MM.1S (cell line): ENCODE measurements around the gene DMTF1.

Source experiments
- DNase-seq: peaks from one replicate; pipeline ENCODE4 v3.0.0-alpha.2; 2015
- H2AFZ ChIP-seq: fragments of 300-600 bp; sonication (generic); 2 replicates; pipeline ENCODE4 v1.6.0; 2016; ENCODE audit warnings: antibody characterized with exemption, low read length
- H3F3A ChIP-seq: fragments of 300-600 bp; sonication (generic); 2 replicates; pipeline ENCODE4 v1.6.1; 2016; ENCODE audit warnings: mild to moderate bottlenecking, antibody characterized with exemption, low read length, moderate library complexity, mixed read lengths; ENCODE audit not compliant: insufficient read depth
- H3K27ac ChIP-seq: fragments of 300-600 bp; sonication (generic); 2 replicates; pipeline ENCODE4 v1.5.1; 2016; ENCODE audit warnings: mild to moderate bottlenecking, low read length
- H3K27me3 ChIP-seq: fragments of 300-600 bp; sonication (generic); replicated peaks from 2 replicates; pipeline ENCODE4 v1.6.0; 2016; ENCODE audit warnings: low read length; ENCODE audit not compliant: insufficient read depth
- H3K36me3 ChIP-seq: fragments of 300-600 bp; sonication (generic); replicated peaks from 2 replicates; pipeline ENCODE4 v1.6.1; 2016; ENCODE audit warnings: mild to moderate bottlenecking, low read length, mixed read lengths; ENCODE audit not compliant: insufficient read depth
- H3K4me1 ChIP-seq: fragments of 300-600 bp; sonication (generic); 2 replicates; pipeline ENCODE4 v1.6.1; 2016; ENCODE audit warnings: low read length, mixed read lengths
- H3K4me2 ChIP-seq: fragments of 300-600 bp; sonication (generic); 2 replicates; pipeline ENCODE4 v1.6.0; 2016; ENCODE audit warnings: low read depth, low read length
- H3K4me3 ChIP-seq: fragments of 300-600 bp; sonication (generic); 2 replicates; pipeline ENCODE4 v1.5.1; 2016; ENCODE audit warnings: low read length, mixed read lengths
- H3K79me2 ChIP-seq: fragments of 300-600 bp; sonication (generic); 2 replicates; pipeline ENCODE4 v1.6.1; 2016; ENCODE audit warnings: mixed run types, low read length, mixed read lengths
- H3K9ac ChIP-seq: fragments of 300-600 bp; sonication (generic); 2 replicates; pipeline ENCODE4 v1.6.1; 2016; ENCODE audit warnings: low read length, mixed read lengths
- H3K9me2 ChIP-seq: fragments of 300-600 bp; sonication (generic); replicated peaks from 2 replicates; pipeline ENCODE4 v1.6.1; 2016; ENCODE audit warnings: mild to moderate bottlenecking, low read length, mixed read lengths; ENCODE audit not compliant: insufficient read depth
- H3K9me3 ChIP-seq: fragments of 300-600 bp; sonication (generic); replicated peaks from 2 replicates; pipeline ENCODE4 v1.6.1; 2016; ENCODE audit warnings: mild to moderate bottlenecking, low read length, mixed read lengths; ENCODE audit not compliant: insufficient read depth
- H4K20me1 ChIP-seq: fragments of 300-600 bp; sonication (generic); 2 replicates; pipeline ENCODE4 v1.6.1; 2016; ENCODE audit warnings: mild to moderate bottlenecking, low read length, moderate library complexity, mixed read lengths; ENCODE audit not compliant: insufficient read depth
- EZH2 ChIP-seq: fragments of 300-600 bp; sonication (generic); optimal IDR thresholded peaks from 2 replicates; pipeline ENCODE3; 2017; ENCODE audit warnings: low read depth, mild to moderate bottlenecking, antibody characterized with exemption, low read length, mixed read lengths
- EZH2phosphoT487 ChIP-seq: fragments of 300-600 bp; sonication (generic); IDR thresholded peaks from 2 replicates; pipeline ENCODE4 v1.6.1; 2018; ENCODE audit warnings: antibody characterized with exemption, low read length
- TF ChIP-seq, protein P1 (sequence below): fragments of 300-600 bp; sonication (generic); IDR thresholded peaks from 2 replicates; pipeline ENCODE4 v1.5.1; 2016; ENCODE audit warnings: antibody characterized with exemption, low read length, mixed read lengths

The DMTF1 gene

GRCh38 chr7:87128861-87129267, 23.4 kb upstream of the DMTF1 start:
- no peak overlapping the region for H3K4me3 ChIP-seq
- TF ChIP-seq, protein P1, sequence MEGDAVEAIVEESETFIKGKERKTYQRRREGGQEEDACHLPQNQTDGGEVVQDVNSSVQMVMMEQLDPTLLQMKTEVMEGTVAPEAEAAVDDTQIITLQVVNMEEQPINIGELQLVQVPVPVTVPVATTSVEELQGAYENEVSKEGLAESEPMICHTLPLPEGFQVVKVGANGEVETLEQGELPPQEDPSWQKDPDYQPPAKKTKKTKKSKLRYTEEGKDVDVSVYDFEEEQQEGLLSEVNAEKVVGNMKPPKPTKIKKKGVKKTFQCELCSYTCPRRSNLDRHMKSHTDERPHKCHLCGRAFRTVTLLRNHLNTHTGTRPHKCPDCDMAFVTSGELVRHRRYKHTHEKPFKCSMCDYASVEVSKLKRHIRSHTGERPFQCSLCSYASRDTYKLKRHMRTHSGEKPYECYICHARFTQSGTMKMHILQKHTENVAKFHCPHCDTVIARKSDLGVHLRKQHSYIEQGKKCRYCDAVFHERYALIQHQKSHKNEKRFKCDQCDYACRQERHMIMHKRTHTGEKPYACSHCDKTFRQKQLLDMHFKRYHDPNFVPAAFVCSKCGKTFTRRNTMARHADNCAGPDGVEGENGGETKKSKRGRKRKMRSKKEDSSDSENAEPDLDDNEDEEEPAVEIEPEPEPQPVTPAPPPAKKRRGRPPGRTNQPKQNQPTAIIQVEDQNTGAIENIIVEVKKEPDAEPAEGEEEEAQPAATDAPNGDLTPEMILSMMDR, result no peak
- TF ChIP-seq EZH2phosphoT487 (no peak), EZH2 (no peak)
- H3K27me3 ChIP-seq, result peaks cover 45% of the 10 kb centered on the region
- H3K4me2 ChIP-seq, result no peak overlapping the region
- no peak overlapping the region for H3K9ac ChIP-seq
- peaks cover 6% of the 10 kb centered on the region for H3F3A ChIP-seq
- no peaks in the 10 kb centered on the region for H3K9me3 ChIP-seq
- DNase-seq, result no peak
- H3K36me3 ChIP-seq, result no peaks in the 10 kb centered on the region
- no peak overlapping the region for H2AFZ ChIP-seq
- no peak overlapping the region for H3K27ac ChIP-seq
- no peaks in the 10 kb centered on the region for H4K20me1 ChIP-seq
- H3K4me1 ChIP-seq, result peaks cover 16% of the 10 kb centered on the region
- H3K79me2 ChIP-seq, result no peaks in the 10 kb centered on the region
- no peaks in the 10 kb centered on the region for H3K9me2 ChIP-seq

GRCh38 chr7:87129332-87129731, 22.9 kb upstream of the DMTF1 start:
- Histone ChIP-seq H3K27me3 (peaks cover 45% of the 10 kb centered on the region), H3K27ac (no peak overlapping the region), H3K79me2 (no peaks in the 10 kb centered on the region), H3K9ac (no peak overlapping the region), H3K9me3 (no peaks in the 10 kb centered on the region), H3F3A (peaks cover 6% of the 10 kb centered on the region), H3K9me2 (no peaks in the 10 kb centered on the region), H3K36me3 (no peaks in the 10 kb centered on the region), H2AFZ (no peak overlapping the region), H3K4me1 (peaks cover 16% of the 10 kb centered on the region), H3K4me3 (no peak overlapping the region), H3K4me2 (peak overlapping the region; percentile 12; the same call in 1 of the 2 replicates), H4K20me1 (no peaks in the 10 kb centered on the region)
- no peak for TF ChIP-seq EZH2
- TF ChIP-seq EZH2phosphoT487, result no peak
- TF ChIP-seq, protein P1, result no peak
- no peak for DNase-seq

GRCh38 chr7:87129848-87130247, 22.4 kb upstream of the DMTF1 start:
- H3K27me3 ChIP-seq, result peaks cover 45% of the 10 kb centered on the region
- H3K79me2 ChIP-seq, result no peaks in the 10 kb centered on the region
- DNase-seq, result peak; percentile 55
- H3K4me2 ChIP-seq, result peak overlapping the region; percentile 12; the same call in 1 of the 2 replicates
- TF ChIP-seq EZH2 (no peak), EZH2phosphoT487 (no peak)
- TF ChIP-seq, protein P1, result no peak
- no peak overlapping the region for H3K9ac ChIP-seq
- no peaks in the 10 kb centered on the region for H3K36me3 ChIP-seq
- H3K9me2 ChIP-seq, result no peaks in the 10 kb centered on the region
- peaks cover 16% of the 10 kb centered on the region for H3K4me1 ChIP-seq
- no peaks in the 10 kb centered on the region for H4K20me1 ChIP-seq
- no peaks in the 10 kb centered on the region for H3K9me3 ChIP-seq
- H3K27ac ChIP-seq, result no peak overlapping the region
- peaks cover 6% of the 10 kb centered on the region for H3F3A ChIP-seq
- no peak overlapping the region for H3K4me3 ChIP-seq
- no peak overlapping the region for H2AFZ ChIP-seq
